Renal cortex interstitium (tissue), 11 donors: Measurements from ENCODE around the gene WDR72. TPM values are rescaled to one million over a fixed set of nuclear protein-coding genes. Genes with fewer than 3 reads are reported as not detected.
"Not testable (repeated sequence)": the region's sequence is repeated elsewhere in the genome, so short reads cannot be mapped to it uniquely, and the experiment has no call there.

ENCODE experiments used
- DNase-seq, 11 donors: peaks; one replicate each; pipeline ENCODE4 v3.0.0-alpha.2; 2013; ENCODE audit warnings: low read depth in 9 of 11, low spot score in 4 of 11; ENCODE audit errors: extremely low read depth in 1 of 11
- polyA plus RNA-seq, 3 donors: library from polyadenylated mRNA; unstranded; fragments of 120-200 nt; gene quantifications; one replicate each; pipeline ENCODE4 v1.2.1, GENCODE V29; 2013; ENCODE audit not compliant: insufficient read length in 3 of 3

The WDR72 gene
- polyA plus RNA-seq, 3 donors, result 59.2 to 77.2 (median 77.1) TPM

DNA sequence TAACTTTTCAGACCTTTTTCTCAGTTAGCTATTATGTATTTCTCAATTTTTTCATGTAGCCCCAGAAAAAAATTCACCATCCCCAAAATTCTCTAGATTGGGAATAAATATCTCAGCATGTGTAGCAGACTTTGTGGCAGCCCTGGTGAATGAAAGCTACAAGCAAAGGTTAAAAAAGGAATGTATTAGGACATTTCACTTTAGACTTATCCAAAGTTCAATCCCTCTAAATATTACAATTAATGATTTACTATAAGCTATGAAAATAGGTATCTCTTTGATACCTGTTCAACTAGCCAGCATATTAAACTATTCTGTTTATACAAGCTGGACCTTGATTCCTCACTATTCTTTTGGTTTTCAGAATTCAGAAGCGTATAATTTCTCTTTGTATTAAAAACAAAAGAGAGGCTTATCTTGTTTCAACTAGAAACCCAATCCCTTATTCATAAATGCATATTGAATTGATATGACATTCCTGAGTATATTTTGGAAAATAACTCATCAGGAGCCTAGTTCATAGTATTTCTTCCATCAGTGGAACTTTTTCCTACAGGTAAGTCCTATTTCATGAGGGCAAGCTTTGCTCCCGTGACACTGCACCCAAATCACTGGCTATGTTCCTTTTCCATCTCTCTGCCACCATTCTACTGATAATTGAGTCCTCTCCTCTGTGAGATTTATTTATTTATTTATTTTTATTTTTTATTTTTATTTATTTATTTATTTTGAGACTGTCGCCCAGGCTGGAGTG lies 38.0 kb downstream of the WDR72 start:
- DNase-seq, result no peak

GRCh38 chr15:53716909-53717876 lies 42.3 kb downstream of the WDR72 start:
- peak in 1 of 11 donors; percentile 16 for DNase-seq

GRCh38 chr15:53713218-53713617 lies 46.2 kb downstream of the WDR72 start:
- DNase-seq, result no peak

GRCh38 chr15:53710906-53711305 lies 48.6 kb downstream of the WDR72 start:
- peak in 7 of 11 donors; percentile 13 to 33 (median 21) for DNase-seq

- no peak for DNase-seq
These were observed 49.6 kb downstream of the WDR72 start for GRCh38 chr15:53709821-53710220.

- no peak for DNase-seq
These were observed 64.1 kb downstream of the WDR72 start for GRCh38 chr15:53695365-53695764.

- DNase-seq, result no peak
These were observed 65.0 kb downstream of the WDR72 start for GRCh38 chr15:53694476-53694874.

DNA sequence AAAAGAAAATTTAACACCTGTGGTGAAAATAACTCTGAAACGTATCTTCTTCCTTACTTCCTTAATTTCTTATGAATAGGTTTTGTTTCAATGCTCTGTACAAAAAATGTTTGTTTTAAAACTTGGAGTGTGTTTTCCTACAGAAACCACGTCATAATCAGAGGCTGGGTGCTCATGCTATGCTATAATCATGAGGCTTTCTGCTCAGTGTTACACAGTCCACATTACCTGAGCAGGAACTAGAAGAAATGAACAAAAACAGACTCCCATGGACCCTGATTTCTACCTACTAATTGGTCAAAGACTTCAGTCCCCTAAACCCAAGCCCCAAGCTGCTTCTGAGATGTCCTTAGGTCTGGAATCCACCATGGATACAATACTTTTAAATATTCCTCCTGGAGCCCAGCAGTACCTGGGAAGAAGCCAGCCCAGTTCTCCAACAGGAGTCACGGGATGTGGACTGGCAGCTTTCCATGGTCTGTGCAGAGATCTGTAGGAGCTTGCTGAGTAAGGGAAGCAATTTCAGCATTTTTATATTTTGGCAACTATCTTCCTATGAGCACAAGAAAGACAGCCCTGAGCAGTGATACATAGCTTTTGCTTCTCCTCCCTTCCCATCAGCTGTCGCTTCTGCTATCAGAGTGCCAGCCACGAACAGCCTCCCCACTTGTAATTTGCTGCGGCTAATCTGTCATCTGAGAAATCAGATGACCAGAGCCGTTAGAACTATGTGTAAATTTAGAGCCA lies 65.6 kb downstream of the WDR72 start:
- DNase-seq, result no peak

DNA sequence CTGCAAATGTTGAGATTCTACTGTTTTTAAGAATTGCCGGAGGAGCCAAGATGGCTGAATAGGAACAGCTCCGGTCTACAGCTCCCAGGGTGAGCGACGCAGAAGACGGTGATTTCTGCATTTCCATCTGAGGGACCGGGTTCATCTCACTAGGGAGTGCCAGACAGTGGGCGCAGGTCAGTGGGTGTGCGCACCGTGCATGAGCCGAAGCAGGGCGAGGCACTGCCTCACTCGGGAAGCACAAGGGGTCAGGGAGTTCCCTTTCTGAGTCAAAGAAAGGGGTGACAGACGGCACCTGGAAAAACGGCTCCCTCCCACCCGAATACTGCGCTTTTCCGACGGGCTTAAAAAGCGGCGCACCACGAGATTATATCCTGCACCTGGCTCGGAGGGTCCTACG lies 75.3 kb downstream of the WDR72 start:
- DNase-seq, result not testable (repeated sequence)

GRCh38 chr15:53681056-53681455 lies 78.4 kb downstream of the WDR72 start:
- DNase-seq, result no peak

GRCh38 chr15:53675832-53676231 lies 83.6 kb downstream of the WDR72 start:
- no peak for DNase-seq

GRCh38 chr15:53671545-53671944 lies 87.9 kb downstream of the WDR72 start:
- DNase-seq, result peak in 1 of 11 donors; percentile 12

DNA sequence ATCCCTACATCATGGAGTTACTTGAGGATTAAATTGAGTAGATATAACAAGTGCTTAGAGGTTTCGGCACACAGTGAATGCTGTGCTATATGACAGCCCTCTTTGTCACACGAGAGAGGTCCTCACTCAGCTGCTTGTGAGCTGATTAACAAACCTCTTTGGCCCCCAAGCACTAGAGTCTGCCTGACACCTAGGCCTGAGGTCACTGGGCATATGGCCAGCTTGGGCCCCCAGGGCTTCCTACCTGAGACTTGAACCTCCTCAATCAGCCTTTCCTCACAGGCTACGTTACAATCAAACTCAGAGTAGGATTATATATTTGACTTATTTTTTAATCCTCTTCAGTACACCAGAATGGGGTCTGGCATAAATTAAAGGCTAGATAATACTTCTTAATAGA lies 88.8 kb downstream of the WDR72 start:
- no peak for DNase-seq

GRCh38 chr15:53665930-53666329 lies 93.5 kb downstream of the WDR72 start:
- DNase-seq, result no peak

DNA sequence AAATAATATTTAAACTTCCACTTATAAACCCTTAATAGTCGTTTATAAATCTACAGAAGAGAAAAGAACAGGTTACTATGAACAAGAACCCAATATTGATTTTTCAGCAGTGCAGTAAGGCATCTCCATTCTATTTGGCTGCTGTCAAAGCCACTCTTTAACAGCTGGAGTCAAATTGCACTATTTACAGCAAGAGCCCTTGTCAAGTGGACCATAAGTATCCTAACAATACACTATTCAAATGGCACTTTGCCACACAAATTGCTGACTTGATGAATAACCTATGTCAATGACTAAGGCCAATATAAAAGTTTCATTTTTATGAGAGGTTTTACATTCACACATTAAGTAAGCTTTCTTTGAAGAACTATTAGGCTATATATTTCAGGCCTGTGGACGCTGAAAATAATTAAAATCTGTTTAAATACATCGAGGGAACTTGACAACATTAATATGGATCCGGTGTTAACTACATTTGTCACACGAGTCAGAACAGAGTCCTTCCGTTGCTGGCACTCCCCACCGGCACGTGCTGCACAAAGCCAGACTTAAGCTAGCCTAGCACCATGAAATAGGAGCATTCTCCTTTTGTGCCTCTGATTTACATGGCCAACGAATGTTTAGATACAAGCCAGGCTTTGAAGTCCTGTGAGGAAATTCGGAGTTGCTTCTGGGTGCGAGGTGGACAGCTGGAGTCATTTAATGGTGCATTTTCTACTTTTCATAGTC lies 100.5 kb downstream of the WDR72 start:
- no peak for DNase-seq

- DNase-seq, result no peak
These were observed 101.2 kb downstream of the WDR72 start for GRCh38 chr15:53658255-53658654.

DNA sequence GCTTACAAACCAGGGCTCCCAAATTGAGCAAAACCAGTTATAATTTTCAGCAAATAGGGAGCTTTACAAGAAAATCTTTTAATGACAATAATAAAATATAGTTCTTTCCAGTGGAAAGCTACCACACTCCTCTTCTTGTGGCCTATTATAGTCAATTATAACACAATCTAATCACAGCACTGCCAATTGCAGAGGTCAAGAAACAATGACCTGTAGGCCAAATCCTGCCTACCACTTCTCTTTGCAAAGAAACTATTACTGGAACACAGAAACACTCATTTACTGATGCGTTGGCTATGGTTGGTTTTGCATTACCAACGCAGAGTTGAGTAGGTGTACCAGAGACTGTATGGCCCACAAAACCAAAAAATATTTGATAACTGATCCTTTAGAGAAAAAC lies 110.5 kb downstream of the WDR72 start:
- DNase-seq, result no peak

DNA sequence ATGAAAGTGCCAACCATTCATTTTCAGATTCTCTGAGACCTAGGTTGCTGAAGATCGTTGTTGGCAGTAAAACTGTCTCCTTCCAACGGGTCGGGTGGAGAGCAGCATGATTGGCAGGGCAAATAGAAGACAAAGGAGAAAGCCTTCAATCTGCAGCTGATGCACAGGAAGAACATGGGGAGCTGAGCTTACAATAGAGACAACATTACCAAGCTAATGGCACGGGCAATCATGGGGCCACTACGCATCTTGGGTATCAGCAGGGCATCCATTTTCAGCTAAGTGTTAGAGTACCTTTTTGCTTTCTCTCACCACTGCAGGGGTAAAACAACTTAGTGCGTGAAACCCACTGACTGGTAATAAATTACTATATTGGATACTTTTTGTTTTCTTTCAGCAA lies 114.8 kb downstream of the WDR72 start:
- DNase-seq, result no peak
